ENCODE results near the gene HDAC9. TPM values are rescaled to one million over a fixed set of nuclear protein-coding genes. Genes with fewer than 3 reads are reported as not detected.

Gene HDAC9
- total and polyA plus RNA-seq, 2 of the 13 experiments (the other 11 are each of a cell fraction or from before 2014, with no cell fraction given): 0.05 to 0.07 TPM

DNA sequence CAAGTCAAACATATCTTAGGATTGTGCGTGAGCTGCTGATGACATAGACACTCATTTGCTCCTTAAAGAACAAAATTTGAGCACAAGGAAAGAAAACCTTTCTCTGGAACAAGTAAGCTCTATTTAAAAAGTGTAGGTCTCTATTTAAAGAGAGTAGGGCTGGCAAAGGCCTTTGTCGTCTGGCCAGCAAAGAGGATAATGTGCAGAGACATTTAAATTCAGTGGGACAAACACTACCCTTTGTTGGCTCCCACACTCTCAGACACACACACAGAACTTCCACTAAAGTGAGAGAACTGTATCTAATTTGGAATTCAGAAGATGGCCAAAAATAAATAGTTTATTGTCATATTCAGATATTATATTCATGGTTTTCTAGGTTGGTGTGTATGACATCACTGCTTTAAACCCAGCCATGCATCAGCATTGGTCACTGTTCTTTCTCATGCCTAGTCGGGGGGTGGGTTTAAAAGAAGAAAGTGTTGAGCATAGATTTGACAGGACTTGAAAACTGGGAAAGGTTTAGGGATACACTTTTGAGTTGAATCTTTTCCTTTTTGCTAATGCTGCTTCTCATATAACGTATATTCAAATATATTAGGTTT lies 49.5 kb upstream of the HDAC9 start:
- Histone ChIP-seq H3K4me1 (ENCODE audit: insufficient read depth, low read length) (no peaks in the 10 kb centered on the region), H2AFZ (ENCODE audit: low read length) (no peak overlapping the region), H3K9ac (ENCODE audit: insufficient read depth, low read depth, low read length) (no peak overlapping the region), H3K27ac (ENCODE audit: extremely low read length, insufficient read depth, low read length) (no peak overlapping the region), H3K36me3 (replicated peaks in 1 of 2; ENCODE audit: control insufficient read depth in 1 of 2, insufficient read depth in 2 of 2, low read length in 2 of 2) (no peaks in the 10 kb centered on the region), H4K20me1 (ENCODE audit: insufficient read depth, low read length) (no peaks in the 10 kb centered on the region), H3K4me2 (ENCODE audit: low read depth, low read length) (no peak overlapping the region), H3K9me3 (ENCODE audit: low read length) (no peaks in the 10 kb centered on the region), H3K79me2 (ENCODE audit: insufficient read depth, low read length) (no peaks in the 10 kb centered on the region), H3K4me3 (replicated peaks in 1 of 3; ENCODE audit: insufficient read depth in 1 of 3, low read depth in 2 of 3, low read length in 3 of 3) (no peak overlapping the region), H3K27me3 (ENCODE audit: control insufficient read depth in 1 of 2, insufficient read depth in 2 of 2, low read length in 2 of 2) (no peaks in the 10 kb centered on the region)
- no peak for FAIRE-seq
- TF ChIP-seq SMYD3 (CRISPR knock-in tag; IDR thresholded peaks at IDR 0.05) (no peak), ZNF773 (CRISPR knock-in tag; IDR thresholded peaks at IDR 0.05; ENCODE audit: borderline replicate concordance) (no peak), EED (CRISPR knock-in tag; IDR thresholded peaks at IDR 0.05) (no peak), KDM3A (CRISPR knock-in tag; IDR thresholded peaks at IDR 0.05; ENCODE audit: low read depth) (no peak), ZNF33A (CRISPR knock-in tag; IDR thresholded peaks at IDR 0.05; ENCODE audit: borderline replicate concordance) (no peak), ZNF788 (CRISPR knock-in tag; IDR thresholded peaks at IDR 0.05; ENCODE audit: borderline replicate concordance) (no peak), SMC3 (IDR thresholded peaks at IDR 0.05; ENCODE audit: low read length) (no peak), ZXDC (CRISPR knock-in tag; IDR thresholded peaks at IDR 0.05) (no peak)
- 3% methylated on average over 4 of the region's 4 CpGs for WGBS (ENCODE audit: low lambda C conversion rate)
- BruUV-seq (replicated peaks): no TSS peak
- in situ Hi-C loops (cut with HindIII; ENCODE audit: extremely low pct_ligation_motif_present, low pct_unique_long_range_greater_than_20kb) (no loop called here), intact Hi-C loops (cut with micrococcal nuclease; ENCODE audit: unreplicated experiment) (no loop called here)
- no peak for DNase-seq (ENCODE audit: low spot score)
- POLR2A ChIA-PET: no interaction called here
- ATAC-seq: no peak
- CTCF ChIA-PET (ENCODE audit: low intra/inter-chr PET ratio, low total read pairs): no interaction called here
